VCaP (cell line): ENCODE results near the gene LDLRAD3.

Source experiments
- H3K27ac ChIP-seq: fragments of 450-650 bp; 2 replicates; pipeline ENCODE4 v1.5.1; 2017
- CTCF ChIP-seq: fragments of 450-650 bp; conservative IDR thresholded peaks from 2 replicates; pipeline ENCODE4 v1.5.1; 2017; ENCODE audit warnings: mild to moderate bottlenecking, moderate library complexity

Gene LDLRAD3

DNA sequence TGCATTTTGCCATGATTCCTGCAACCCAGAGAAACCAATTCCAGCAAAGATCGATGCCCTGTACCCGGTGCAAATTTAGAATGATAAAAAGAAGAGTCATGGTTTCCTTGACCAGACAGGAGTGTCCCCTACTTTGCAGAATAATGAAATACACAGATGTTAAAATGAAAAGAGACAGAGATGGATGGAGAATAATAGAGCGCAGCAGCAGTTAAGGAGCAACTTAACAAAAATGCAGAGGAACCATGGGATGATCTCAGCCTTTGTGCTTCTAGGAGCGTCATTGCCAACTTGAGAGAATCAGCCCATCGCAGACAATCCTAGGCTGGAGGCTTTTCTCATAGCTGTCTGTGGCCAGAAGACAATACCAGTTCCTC, 127.1 kb downstream of the LDLRAD3 start:
- H3K27ac ChIP-seq, result no peak overlapping the region
- no peak for TF ChIP-seq CTCF

DNA sequence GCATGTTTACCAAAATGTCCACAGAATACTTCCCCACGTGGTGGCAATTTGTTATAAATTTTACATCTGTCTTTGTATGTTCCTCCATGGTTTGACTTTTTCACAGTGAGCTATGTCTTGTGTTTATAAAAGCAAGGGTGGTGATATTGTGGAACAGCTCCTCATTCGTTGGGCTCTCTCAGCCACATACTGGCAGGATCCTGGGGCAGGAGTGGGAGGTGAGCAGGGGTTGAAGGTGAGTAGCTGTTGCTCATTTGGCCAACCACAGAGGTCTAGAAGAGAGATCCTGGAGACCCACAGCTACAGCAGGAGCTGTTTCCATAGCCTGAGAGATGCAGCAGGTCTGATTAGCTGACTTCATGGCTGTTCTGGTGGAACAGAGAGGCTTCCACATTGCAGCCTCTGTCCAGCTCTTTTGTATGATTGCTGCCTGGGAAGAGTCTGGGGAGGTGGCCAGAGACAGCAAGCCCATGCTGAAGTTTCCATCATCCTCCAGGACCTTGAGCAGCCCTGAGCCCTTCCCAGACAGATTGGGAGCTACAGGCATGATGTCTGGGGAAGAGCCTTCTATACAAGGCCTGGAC, 128.1 kb downstream of the LDLRAD3 start:
- no peak for TF ChIP-seq CTCF
- H3K27ac ChIP-seq, result no peak overlapping the region

DNA sequence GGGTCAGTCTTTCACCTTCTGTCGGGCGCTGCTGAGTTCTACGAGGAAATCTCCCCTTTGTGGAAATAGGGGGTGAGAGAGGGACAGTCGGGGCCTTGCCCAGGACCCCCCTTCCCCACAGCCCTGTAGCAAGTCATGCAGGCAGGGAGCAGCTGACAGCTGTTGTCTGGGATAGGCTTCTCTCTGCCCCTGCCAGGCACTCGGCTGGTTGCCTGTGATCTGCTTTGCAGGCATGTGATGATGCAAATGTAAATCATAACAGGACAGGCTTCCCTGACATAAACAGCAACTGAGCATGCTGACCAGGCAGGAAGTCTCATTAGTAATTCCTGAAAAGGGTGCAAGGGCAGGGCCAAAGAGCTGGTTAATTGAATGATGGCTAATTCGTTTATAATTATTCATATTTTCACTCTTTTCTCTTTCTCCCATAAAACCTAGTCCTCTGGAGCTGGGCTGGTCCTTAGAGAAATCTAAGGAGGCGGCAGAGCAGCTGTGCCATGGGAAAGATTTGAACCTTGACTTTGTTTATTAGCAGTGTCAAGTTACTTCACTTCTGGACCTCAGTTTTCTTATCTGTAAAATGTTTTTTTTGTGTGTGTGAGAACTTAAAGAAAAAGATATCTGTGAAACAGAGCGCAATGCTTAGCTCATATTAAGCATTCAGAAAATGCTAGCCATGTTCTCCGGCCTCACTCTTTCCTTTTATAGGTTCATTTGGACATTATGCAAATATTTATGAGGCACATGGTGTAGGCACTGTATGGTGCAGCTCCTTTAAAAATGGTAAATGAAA, 129.7 kb downstream of the LDLRAD3 start:
- TF ChIP-seq CTCF, result no peak
- no peak overlapping the region for H3K27ac ChIP-seq

GRCh38 chr11:36074941-36075431, 131.1 kb downstream of the LDLRAD3 start:
- TF ChIP-seq CTCF, result no peak
- H3K27ac ChIP-seq, result no peak overlapping the region

- no peak for TF ChIP-seq CTCF
- H3K27ac ChIP-seq, result no peak overlapping the region
These were observed 133.5 kb downstream of the LDLRAD3 start for GRCh38 chr11:36077368-36077767.

GRCh38 chr11:36077886-36078685, 134.2 kb downstream of the LDLRAD3 start:
- H3K27ac ChIP-seq, result no peak overlapping the region
- TF ChIP-seq CTCF, result no peak

DNA sequence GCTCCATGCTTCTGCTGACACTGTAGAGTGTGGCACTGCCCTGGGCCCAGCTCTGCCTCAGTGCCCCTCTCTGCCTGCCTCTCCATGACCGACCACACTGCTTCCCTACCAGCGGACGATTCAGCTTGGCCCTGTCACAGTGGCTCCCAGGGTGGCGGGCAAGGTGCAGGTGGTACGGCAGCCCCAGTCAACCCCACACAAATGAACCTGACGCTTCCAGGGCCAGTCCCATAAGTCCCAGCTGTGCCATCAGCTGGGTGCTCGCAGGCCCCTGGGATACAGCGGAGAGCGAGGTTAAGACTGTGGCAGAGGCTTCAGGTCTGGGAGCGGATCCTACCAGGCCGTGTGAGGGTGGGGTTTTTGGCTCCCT, 134.8 kb downstream of the LDLRAD3 start:
- no peak for TF ChIP-seq CTCF
- no peak overlapping the region for H3K27ac ChIP-seq
